Activated CD4-positive, alpha-beta T cell treated with anti-CD3 and anti-CD28 coated beads, Interleukin-2, amount 50 U/mL, for 16 hours (primary cell): ENCODE results near the gene RAB37.
A peak's percentile ranks its signal among the peaks of the same experiment; 100 is the strongest.

ENCODE experiments used
- DNase-seq: peaks from one replicate; pipeline ENCODE4 v3.0.0-alpha.2; 2020

Gene RAB37

DNA sequence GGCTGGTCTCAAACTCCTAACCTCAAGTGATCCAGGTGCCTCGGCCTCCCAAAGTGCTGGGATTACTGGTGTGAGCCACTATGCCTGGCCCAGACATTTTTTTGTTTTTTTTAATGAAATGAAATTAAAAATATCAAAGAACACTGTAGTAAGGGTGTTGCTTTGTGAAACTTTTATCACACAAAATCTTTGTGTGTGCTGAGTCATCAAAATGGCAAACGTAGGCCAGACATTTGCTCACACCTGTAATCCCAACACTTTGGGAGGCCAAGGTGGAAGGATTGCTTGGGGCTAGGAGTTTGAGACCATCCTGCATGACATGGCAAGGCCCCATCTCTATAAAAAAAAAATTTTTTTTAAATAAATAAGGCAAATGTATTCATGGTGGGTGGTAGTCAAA is 29.4 kb downstream of the RAB37 start:
- no peak for DNase-seq

GRCh38 chr17:74767111-74767516 is 30.1 kb downstream of the RAB37 start:
- no peak for DNase-seq

GRCh38 chr17:74768069-74768762 is 31.2 kb downstream of the RAB37 start:
- no peak for DNase-seq

DNA sequence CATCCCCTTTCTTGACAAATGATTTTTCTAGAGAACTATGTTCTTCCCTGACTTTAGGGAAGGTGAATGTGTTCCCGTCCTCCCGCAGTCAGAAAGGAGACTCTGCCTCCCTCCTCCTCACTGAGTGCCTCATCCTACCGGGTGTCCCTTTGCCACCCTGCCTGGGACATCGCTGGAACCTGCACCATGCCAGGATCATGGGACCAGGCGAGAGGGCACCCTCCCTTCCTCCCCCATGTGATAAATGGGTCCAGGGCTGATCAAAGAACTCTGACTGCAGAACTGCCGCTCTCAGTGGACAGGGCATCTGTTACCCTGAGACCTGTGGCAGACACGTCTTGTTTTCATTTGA is 31.7 kb downstream of the RAB37 start:
- no peak for DNase-seq

- DNase-seq, result no peak
These were observed 32.3 kb downstream of the RAB37 start for GRCh38 chr17:74769266-74769855.

GRCh38 chr17:74769856-74770497 is 32.9 kb downstream of the RAB37 start:
- DNase-seq, result no peak

- peak; percentile 69 for DNase-seq
These were observed 33.7 kb downstream of the RAB37 start for GRCh38 chr17:74770498-74771318.

GRCh38 chr17:74771319-74771914 is 34.4 kb downstream of the RAB37 start:
- DNase-seq, result no peak

- DNase-seq, result no peak
These were observed 35.0 kb downstream of the RAB37 start for GRCh38 chr17:74772053-74772452.

DNA sequence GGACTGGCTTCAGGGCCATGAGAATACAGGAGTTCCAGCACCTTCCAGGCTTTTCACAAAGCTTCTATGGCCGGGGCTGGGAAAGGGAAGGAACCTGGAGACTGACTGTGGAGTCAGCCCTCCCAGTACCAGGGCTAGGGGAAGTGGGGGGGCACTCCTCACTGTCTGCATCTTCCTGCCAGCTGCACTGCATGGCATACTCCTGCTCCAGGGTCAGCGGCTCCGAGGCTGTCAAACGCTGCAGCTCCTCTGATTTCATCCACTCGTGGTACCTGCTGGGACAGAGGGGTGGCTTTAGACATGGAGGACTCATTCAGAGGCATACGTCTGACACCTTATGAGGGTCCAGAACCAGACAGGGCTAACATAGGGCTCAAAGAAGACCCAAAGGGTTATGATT is 36.4 kb downstream of the RAB37 start:
- DNase-seq, result no peak

DNA sequence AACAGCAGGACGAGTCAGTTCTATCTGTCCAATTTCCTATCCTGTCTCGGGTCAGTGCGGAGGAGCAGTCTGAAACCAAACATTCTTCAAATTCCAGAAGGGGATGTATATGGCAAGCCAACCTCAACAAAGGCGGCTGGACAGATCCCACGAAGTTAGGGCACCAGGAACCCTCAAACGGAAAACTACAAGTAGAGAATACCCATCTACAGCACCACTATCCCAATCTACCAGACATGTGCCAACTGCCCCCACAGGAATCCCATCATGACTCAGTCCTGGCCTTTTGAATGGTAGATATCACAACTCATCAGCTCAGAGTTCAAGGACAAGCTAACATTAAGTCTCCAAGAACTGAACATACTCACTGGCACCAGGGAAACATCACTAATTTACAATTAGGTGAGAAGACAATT is 36.8 kb downstream of the RAB37 start:
- no peak for DNase-seq

GRCh38 chr17:74775409-74776043 is 38.5 kb downstream of the RAB37 start:
- DNase-seq, result no peak

GRCh38 chr17:74776044-74776962 is 39.2 kb downstream of the RAB37 start, which contains the start of gene NAT9:
Gene NAT9, minus strand, starts transcription at chr17:74776345. Its CDS starts 647 bp downstream, at chr17:74775698.
- peak; percentile 99 for DNase-seq

DNA sequence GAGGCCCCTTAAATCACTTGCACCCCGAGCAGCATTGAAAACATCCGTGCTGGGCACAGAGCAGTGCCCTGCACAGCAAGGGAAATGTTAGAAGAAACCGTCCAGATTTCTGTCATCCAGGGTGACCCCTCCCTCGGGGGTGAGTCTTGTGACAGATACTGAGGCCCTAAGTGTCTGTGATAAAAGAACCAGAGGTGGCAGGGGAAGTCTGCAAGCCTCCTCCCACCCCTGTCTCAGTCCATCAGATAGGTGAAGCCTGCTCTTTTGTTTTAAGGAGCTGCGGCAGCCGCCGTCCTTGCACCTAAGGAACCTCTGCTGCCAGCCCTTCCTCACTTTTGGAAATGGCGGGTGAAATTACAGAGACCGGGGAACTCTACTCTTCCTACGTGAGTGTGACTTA is 39.9 kb downstream of the RAB37 start:
- no peak for DNase-seq

DNA sequence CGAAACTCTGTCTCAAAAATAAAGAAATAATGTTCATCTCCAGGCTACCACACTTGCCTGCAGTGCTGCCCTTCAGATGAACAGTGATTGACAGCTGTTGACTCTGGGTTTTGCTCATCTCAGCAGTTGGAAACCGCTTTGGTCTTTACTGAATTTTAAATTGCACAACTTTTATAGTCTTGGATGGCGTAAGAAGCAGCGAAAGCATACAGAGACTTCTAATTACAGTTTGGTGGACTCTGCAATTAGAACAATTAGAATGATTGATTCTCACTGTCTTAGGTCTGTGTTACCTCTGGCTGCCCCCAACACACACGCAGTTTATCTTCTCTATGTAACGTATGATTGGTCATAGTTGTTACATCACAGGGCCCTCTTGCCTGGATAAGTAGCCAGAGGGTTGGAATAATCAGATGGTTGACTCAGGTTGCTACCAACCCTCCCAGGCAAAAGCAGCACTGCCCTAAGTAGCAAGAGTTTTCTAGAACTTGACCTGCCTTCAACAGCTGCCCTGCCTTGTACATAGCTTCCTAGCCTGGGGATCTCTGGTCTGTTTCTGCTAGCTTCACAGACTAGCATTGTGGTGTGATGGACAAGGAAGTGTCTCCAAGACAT is 41.0 kb downstream of the RAB37 start:
- no peak for DNase-seq

DNA sequence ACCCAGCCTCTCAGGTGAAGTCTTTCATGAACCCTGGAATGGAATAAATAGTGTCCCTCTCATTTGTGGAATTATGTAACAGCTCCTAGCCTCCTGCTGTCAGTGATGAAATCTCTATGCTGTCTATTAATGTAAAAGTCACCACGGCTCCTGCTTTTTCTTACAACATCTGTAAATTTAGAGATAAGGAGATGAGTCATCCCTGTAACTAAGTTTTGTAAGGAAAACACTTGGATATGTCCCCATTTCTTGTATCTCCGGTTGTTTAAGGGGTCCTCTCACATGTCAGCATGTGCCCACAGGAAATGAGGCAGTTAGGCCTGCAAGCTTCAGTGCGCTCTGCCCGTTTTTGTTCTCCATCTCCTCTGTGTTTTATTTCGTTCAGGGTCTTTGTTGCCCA is 41.9 kb downstream of the RAB37 start:
- DNase-seq, result no peak

- DNase-seq, result no peak
These were observed 42.4 kb downstream of the RAB37 start for GRCh38 chr17:74779501-74779900.

- peak; percentile 89 for DNase-seq
These were observed 42.9 kb downstream of the RAB37 start for GRCh38 chr17:74779948-74780400.

- DNase-seq, result peak; percentile 45
These were observed 43.6 kb downstream of the RAB37 start for GRCh38 chr17:74780443-74781238.

DNA sequence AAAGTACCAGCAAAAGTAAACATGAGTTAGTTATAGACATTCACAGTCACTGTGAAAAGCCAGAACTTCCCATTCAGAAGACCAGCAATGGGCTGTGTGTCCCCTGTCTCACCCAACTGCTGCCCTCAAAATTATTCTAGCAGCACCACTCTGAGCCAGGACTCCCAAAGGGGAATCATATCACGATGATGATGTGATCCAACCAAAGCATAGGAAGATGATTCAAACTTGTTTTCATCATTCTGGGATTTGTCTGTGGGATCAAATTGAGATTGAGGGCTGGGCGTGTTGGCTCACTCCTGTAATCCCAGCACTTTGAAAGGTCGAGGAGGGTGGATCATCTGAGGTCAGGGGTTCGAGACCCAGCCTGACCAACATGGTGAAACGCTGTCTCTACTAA is 45.5 kb downstream of the RAB37 start:
- DNase-seq, result no peak
